Measurements from ENCODE around the gene IFNGR1.

GRCh38 chr6:137241481-137242038, 22.4 kb upstream of the IFNGR1 start:
- no peak for TF ChIP-seq POLR2A (IDR thresholded peaks at IDR 0.05; ENCODE audit: low read depth, low read length)
- TF ChIP-seq POLR2AphosphoS5 (IDR thresholded peaks at IDR 0.05; ENCODE audit: low read depth, low read length), result no peak
- TF ChIP-seq TAF1 (IDR thresholded peaks at IDR 0.05; ENCODE audit: low read depth, low read length), result no peak
- TF ChIP-seq POU2F2 (IDR thresholded peaks at IDR 0.05; ENCODE audit: low read depth, low read length), result no peak
- no peak for TF ChIP-seq SPI1 (IDR thresholded peaks at IDR 0.05; ENCODE audit: low read depth, low read length)
- TF ChIP-seq PAX5 (IDR thresholded peaks at IDR 0.05; ENCODE audit: insufficient read depth, low read length, severe bottlenecking), result no peak

All from GM12891 (cell line).